Activated CD4-positive, alpha-beta T cell treated with anti-CD3 and anti-CD28 coated beads, Interleukin-2, amount 10 ng/mL, durations not matched to agents 24 days and 14 days (primary cell): ENCODE data around the gene CABCOCO1. TPM values are rescaled to one million over a fixed set of nuclear protein-coding genes. Genes with fewer than 3 reads are reported as not detected.

Source experiments
- DNase-seq: peaks from one replicate; pipeline ENCODE4 v3.0.0; 2022
- H3K27ac Mint-ChIP-seq: one replicate; pipeline ENCODE4 v1.8.0; 2022; ENCODE audit warnings: mild to moderate bottlenecking, mixed read lengths
- H3K27me3 Mint-ChIP-seq: one replicate; pipeline ENCODE4 v1.8.0; 2022; ENCODE audit warnings: mixed read lengths
- H3K36me3 Mint-ChIP-seq: one replicate; pipeline ENCODE4 v1.8.0; 2022; ENCODE audit warnings: low read depth, mild to moderate bottlenecking, mixed read lengths
- H3K4me1 Mint-ChIP-seq: one replicate; pipeline ENCODE4 v1.8.0; 2021; ENCODE audit warnings: mixed read lengths
- H3K4me3 Mint-ChIP-seq: one replicate; pipeline ENCODE4 v1.8.0; 2022; ENCODE audit warnings: mild to moderate bottlenecking, moderate library complexity, mixed read lengths
- H3K9me3 Mint-ChIP-seq: one replicate; pipeline ENCODE4 v1.8.0; 2021; ENCODE audit warnings: mixed read lengths
- intact Hi-C: fragments of 100-400 bp; cut with micrococcal nuclease; formaldehyde crosslinking; loops from one replicate; pipeline ENCODE4 v1.15.1; 2023
- total RNA-seq: library from RNA; stranded (reverse); gene quantifications from 2 replicates; pipeline ENCODE4 v1.2.3, GENCODE V29; 2022

Gene CABCOCO1
- total RNA-seq, 1 donor from 2014 or later: not detected

GRCh38 chr10:61744469-61744868 is 81.7 kb downstream of the CABCOCO1 start:
- no peak overlapping the region for H3K27ac Mint-ChIP-seq
- no peak for DNase-seq
- H3K4me1 Mint-ChIP-seq: no peaks in the 10 kb centered on the region
- intact Hi-C loops: no loop called here
- H3K9me3 Mint-ChIP-seq: peaks cover 9% of the 10 kb centered on the region
- peaks cover 16% of the 10 kb centered on the region for H3K27me3 Mint-ChIP-seq
- no peak overlapping the region for H3K4me3 Mint-ChIP-seq
- H3K36me3 Mint-ChIP-seq: peaks cover 2% of the 10 kb centered on the region

GRCh38 chr10:61746377-61746776 is 83.6 kb downstream of the CABCOCO1 start:
- Mint-ChIP-seq H3K9me3 (peaks cover 9% of the 10 kb centered on the region), H3K4me1 (peaks cover 6% of the 10 kb centered on the region), H3K27ac (no peak overlapping the region), H3K4me3 (no peak overlapping the region), H3K36me3 (peaks cover 2% of the 10 kb centered on the region), H3K27me3 (peaks cover 11% of the 10 kb centered on the region)
- no peak for DNase-seq
- intact Hi-C loops: no loop called here

GRCh38 chr10:61747307-61747706 is 84.6 kb downstream of the CABCOCO1 start:
- Mint-ChIP-seq H3K4me3 (no peak overlapping the region), H3K27me3 (peaks cover 5% of the 10 kb centered on the region), H3K27ac (no peak overlapping the region), H3K9me3 (peaks cover 9% of the 10 kb centered on the region), H3K36me3 (peaks cover 2% of the 10 kb centered on the region), H3K4me1 (peaks cover 16% of the 10 kb centered on the region)
- intact Hi-C loops: no loop called here
- no peak for DNase-seq

- Mint-ChIP-seq H3K27me3 (peaks cover 2% of the 10 kb centered on the region), H3K4me1 (peaks cover 22% of the 10 kb centered on the region), H3K4me3 (no peak overlapping the region), H3K27ac (no peak overlapping the region), H3K9me3 (peaks cover 4% of the 10 kb centered on the region), H3K36me3 (peaks cover 2% of the 10 kb centered on the region)
- no peak for DNase-seq
- intact Hi-C loops: no loop called here
Observed at GRCh38 chr10:61749291-61749690, 86.6 kb downstream of the CABCOCO1 start.

GRCh38 chr10:61750943-61751471 is 88.3 kb downstream of the CABCOCO1 start:
- intact Hi-C loops: loop anchor here (1.0 to 5.0 kb wide), 6 partner anchors 34 to 501 kb away; partner anchors contain the start of gene ARID5B
- DNase-seq: peak; percentile 89
- Mint-ChIP-seq H3K9me3 (no peaks in the 10 kb centered on the region), H3K27ac (peak overlapping the region; percentile 30), H3K4me3 (peak overlapping the region; percentile 50), H3K4me1 (peaks cover 25% of the 10 kb centered on the region), H3K27me3 (peaks cover 2% of the 10 kb centered on the region), H3K36me3 (no peaks in the 10 kb centered on the region)

- DNase-seq: no peak
- H3K27me3 Mint-ChIP-seq: peaks cover 2% of the 10 kb centered on the region
- H3K4me3 Mint-ChIP-seq: peak overlapping the region; percentile 41
- no peaks in the 10 kb centered on the region for H3K9me3 Mint-ChIP-seq
- intact Hi-C loops: loop anchor here (1.0 to 5.0 kb wide), 6 partner anchors 33 to 501 kb away; partner anchors contain the start of gene ARID5B
- H3K4me1 Mint-ChIP-seq: peaks cover 25% of the 10 kb centered on the region
- no peaks in the 10 kb centered on the region for H3K36me3 Mint-ChIP-seq
- H3K27ac Mint-ChIP-seq: peak overlapping the region; percentile 4
Observed at GRCh38 chr10:61751599-61751998, 88.9 kb downstream of the CABCOCO1 start.

- intact Hi-C loops: loop anchor here (2.0 to 5.0 kb wide), 5 partner anchors 14 to 500 kb away; partner anchors contain the start of gene ARID5B
- DNase-seq: no peak
- Mint-ChIP-seq H3K27me3 (no peaks in the 10 kb centered on the region), H3K9me3 (no peaks in the 10 kb centered on the region), H3K36me3 (no peaks in the 10 kb centered on the region), H3K4me1 (peaks cover 25% of the 10 kb centered on the region), H3K27ac (peak overlapping the region; percentile 81), H3K4me3 (peak overlapping the region; percentile 41)
Observed at GRCh38 chr10:61752111-61753011, 89.6 kb downstream of the CABCOCO1 start.

- Mint-ChIP-seq H3K4me1 (peaks cover 28% of the 10 kb centered on the region), H3K27me3 (no peaks in the 10 kb centered on the region), H3K27ac (no peak overlapping the region), H3K4me3 (no peak overlapping the region), H3K9me3 (no peaks in the 10 kb centered on the region), H3K36me3 (no peaks in the 10 kb centered on the region)
- intact Hi-C loops: loop anchor here (2.0 to 5.0 kb wide), 5 partner anchors 13 to 499 kb away; partner anchors contain the start of gene ARID5B
- DNase-seq: no peak
Observed at GRCh38 chr10:61753453-61753852, 90.7 kb downstream of the CABCOCO1 start.

- Mint-ChIP-seq H3K36me3 (no peaks in the 10 kb centered on the region), H3K4me1 (peaks cover 28% of the 10 kb centered on the region), H3K27ac (no peak overlapping the region), H3K9me3 (peaks cover 6% of the 10 kb centered on the region), H3K4me3 (no peak overlapping the region), H3K27me3 (no peaks in the 10 kb centered on the region)
- intact Hi-C loops: loop anchor here (5.0 kb wide), 4 partner anchors 127 to 497 kb away; partner anchors contain the start of gene ARID5B
- no peak for DNase-seq
Observed at GRCh38 chr10:61754587-61755550, 92.1 kb downstream of the CABCOCO1 start.

GRCh38 chr10:61757001-61757400 is 94.3 kb downstream of the CABCOCO1 start:
- H3K4me1 Mint-ChIP-seq: peaks cover 21% of the 10 kb centered on the region
- no peaks in the 10 kb centered on the region for H3K27me3 Mint-ChIP-seq
- DNase-seq: no peak
- H3K4me3 Mint-ChIP-seq: no peak overlapping the region
- H3K36me3 Mint-ChIP-seq: no peaks in the 10 kb centered on the region
- peaks cover 10% of the 10 kb centered on the region for H3K9me3 Mint-ChIP-seq
- intact Hi-C loops: no loop called here
- no peak overlapping the region for H3K27ac Mint-ChIP-seq

- Mint-ChIP-seq H3K27ac (no peak overlapping the region), H3K36me3 (no peaks in the 10 kb centered on the region), H3K9me3 (peaks cover 10% of the 10 kb centered on the region), H3K4me1 (peaks cover 16% of the 10 kb centered on the region), H3K27me3 (no peaks in the 10 kb centered on the region), H3K4me3 (no peak overlapping the region)
- intact Hi-C loops: no loop called here
- DNase-seq: no peak
Observed at GRCh38 chr10:61757525-61758397, 95.0 kb downstream of the CABCOCO1 start.

GRCh38 chr10:61758433-61758832 is 95.7 kb downstream of the CABCOCO1 start:
- intact Hi-C loops: no loop called here
- H3K27ac Mint-ChIP-seq: no peak overlapping the region
- H3K9me3 Mint-ChIP-seq: peaks cover 10% of the 10 kb centered on the region
- peaks cover 13% of the 10 kb centered on the region for H3K4me1 Mint-ChIP-seq
- H3K27me3 Mint-ChIP-seq: no peaks in the 10 kb centered on the region
- no peaks in the 10 kb centered on the region for H3K36me3 Mint-ChIP-seq
- no peak overlapping the region for H3K4me3 Mint-ChIP-seq
- no peak for DNase-seq
